Measurements from ENCODE around the gene KIAA0513. TPM values are rescaled to one million over a fixed set of nuclear protein-coding genes. Genes with fewer than 3 reads are reported as not detected.
A peak's percentile ranks its signal among the peaks of the same experiment; 100 is the strongest.

The KIAA0513 gene
- total and polyA plus RNA-seq, 2 donors (not counting 1 experiment from before 2014, with no cell fraction given), result 11.7 to 22.3 TPM

- peaks cover 4% of the 10 kb centered on the region for H3K36me3 ChIP-seq (ENCODE audit: control insufficient read depth, insufficient read depth, low read length)
- no peak overlapping the region for H3K9ac ChIP-seq (ENCODE audit: insufficient read depth, low read length)
- no peaks in the 10 kb centered on the region for H3K9me3 ChIP-seq (ENCODE audit: control insufficient read depth, insufficient read depth, low read depth, low read length)
- peak overlapping the region; percentile 93 for H3K27ac ChIP-seq (ENCODE audit: insufficient read depth, low read length)
- DNase-seq (ENCODE audit: low read depth in 2 of 2), result peak in 1 of 2 donors; percentile 65
- H3K4me2 ChIP-seq (ENCODE audit: extremely low read depth, insufficient read depth, low read length), result peak overlapping the region; percentile 70
- TF ChIP-seq EZH2 (IDR thresholded peaks at IDR 0.05; ENCODE audit: low read length, missing control alignments) (no peak), CTCF (conservative IDR thresholded peaks at IDR 0.05 in 1 of 2, IDR thresholded peaks at IDR 0.05 in 1 of 2; ENCODE audit: low read depth in 1 of 2, low read length in 2 of 2) (no peak)
- H2AFZ ChIP-seq (ENCODE audit: low read length), result no peak overlapping the region
- H3K4me1 ChIP-seq (ENCODE audit: control insufficient read depth, extremely low read depth, insufficient read depth, low read length), result peaks cover 48% of the 10 kb centered on the region
- no peaks in the 10 kb centered on the region for H4K20me1 ChIP-seq (ENCODE audit: control insufficient read depth, extremely low read depth, insufficient read depth, low read length)
- H3K27me3 ChIP-seq (ENCODE audit: control insufficient read depth, insufficient read depth, low read length), result no peaks in the 10 kb centered on the region
- peaks cover 79% of the 10 kb centered on the region for H3K79me2 ChIP-seq (ENCODE audit: control insufficient read depth, insufficient read depth, low read length)
- H3K4me3 ChIP-seq (replicated peaks in 1 of 4; ENCODE audit: control extremely low read depth in 1 of 4, insufficient read depth in 1 of 4, low read depth in 3 of 4, low read length in 4 of 4), result peak overlapping the region in 2 of 4 experiments; percentile 5 to 25
Measured at GRCh38 chr16:85002099-85002541, 25.5 kb upstream of the KIAA0513 start.

- peak overlapping the region; percentile 70 for H3K4me2 ChIP-seq (ENCODE audit: extremely low read depth, insufficient read depth, low read length)
- DNase-seq (ENCODE audit: low read depth in 2 of 2), result no peak
Measured at GRCh38 chr16:85002608-85003007, 25.0 kb upstream of the KIAA0513 start.

GRCh38 chr16:85003076-85003475 is 24.5 kb upstream of the KIAA0513 start:
- no peak overlapping the region for H2AFZ ChIP-seq (ENCODE audit: low read length)
- TF ChIP-seq CTCF (conservative IDR thresholded peaks at IDR 0.05 in 1 of 2, IDR thresholded peaks at IDR 0.05 in 1 of 2; ENCODE audit: low read depth in 1 of 2, low read length in 2 of 2) (no peak), EZH2 (IDR thresholded peaks at IDR 0.05; ENCODE audit: low read length, missing control alignments) (no peak)
- peaks cover 48% of the 10 kb centered on the region for H3K4me1 ChIP-seq (ENCODE audit: control insufficient read depth, extremely low read depth, insufficient read depth, low read length)
- peak overlapping the region; percentile 5 for H3K4me2 ChIP-seq (ENCODE audit: extremely low read depth, insufficient read depth, low read length)
- H3K9ac ChIP-seq (ENCODE audit: insufficient read depth, low read length), result no peak overlapping the region
- H3K9me3 ChIP-seq (ENCODE audit: control insufficient read depth, insufficient read depth, low read depth, low read length), result no peaks in the 10 kb centered on the region
- no peaks in the 10 kb centered on the region for H3K27me3 ChIP-seq (ENCODE audit: control insufficient read depth, insufficient read depth, low read length)
- DNase-seq (ENCODE audit: low read depth in 2 of 2), result no peak
- H3K4me3 ChIP-seq (replicated peaks in 1 of 4; ENCODE audit: control extremely low read depth in 1 of 4, insufficient read depth in 1 of 4, low read depth in 3 of 4, low read length in 4 of 4), result no peak overlapping the region
- H4K20me1 ChIP-seq (ENCODE audit: control insufficient read depth, extremely low read depth, insufficient read depth, low read length), result no peaks in the 10 kb centered on the region
- peak overlapping the region; percentile 93 for H3K27ac ChIP-seq (ENCODE audit: insufficient read depth, low read length)
- peaks cover 82% of the 10 kb centered on the region for H3K79me2 ChIP-seq (ENCODE audit: control insufficient read depth, insufficient read depth, low read length)
- H3K36me3 ChIP-seq (ENCODE audit: control insufficient read depth, insufficient read depth, low read length), result peaks cover 4% of the 10 kb centered on the region

More at GRCh38 chr16:85002608-85003007, 25.0 kb upstream of the KIAA0513 start:
- Histone ChIP-seq H3K9me3 (ENCODE audit: control insufficient read depth, insufficient read depth, low read depth, low read length) (no peaks in the 10 kb centered on the region), H3K4me1 (ENCODE audit: control insufficient read depth, extremely low read depth, insufficient read depth, low read length) (peaks cover 48% of the 10 kb centered on the region), H3K27ac (ENCODE audit: insufficient read depth, low read length) (peak overlapping the region; percentile 93), H3K79me2 (ENCODE audit: control insufficient read depth, insufficient read depth, low read length) (peaks cover 80% of the 10 kb centered on the region), H3K4me3 (replicated peaks in 1 of 4; ENCODE audit: control extremely low read depth in 1 of 4, insufficient read depth in 1 of 4, low read depth in 3 of 4, low read length in 4 of 4) (peak overlapping the region in 2 of 4 experiments; percentile 5 to 25), H4K20me1 (ENCODE audit: control insufficient read depth, extremely low read depth, insufficient read depth, low read length) (no peaks in the 10 kb centered on the region), H3K9ac (ENCODE audit: insufficient read depth, low read length) (no peak overlapping the region), H2AFZ (ENCODE audit: low read length) (no peak overlapping the region), H3K36me3 (ENCODE audit: control insufficient read depth, insufficient read depth, low read length) (peaks cover 4% of the 10 kb centered on the region), H3K27me3 (ENCODE audit: control insufficient read depth, insufficient read depth, low read length) (no peaks in the 10 kb centered on the region)
- TF ChIP-seq EZH2 (IDR thresholded peaks at IDR 0.05; ENCODE audit: low read length, missing control alignments), result no peak
- TF ChIP-seq CTCF (conservative IDR thresholded peaks at IDR 0.05 in 1 of 2, IDR thresholded peaks at IDR 0.05 in 1 of 2; ENCODE audit: low read depth in 1 of 2, low read length in 2 of 2), result no peak

Measured in fibroblast of lung (primary cell).